ENCODE measurements around the gene F5.

The F5 gene

DNA sequence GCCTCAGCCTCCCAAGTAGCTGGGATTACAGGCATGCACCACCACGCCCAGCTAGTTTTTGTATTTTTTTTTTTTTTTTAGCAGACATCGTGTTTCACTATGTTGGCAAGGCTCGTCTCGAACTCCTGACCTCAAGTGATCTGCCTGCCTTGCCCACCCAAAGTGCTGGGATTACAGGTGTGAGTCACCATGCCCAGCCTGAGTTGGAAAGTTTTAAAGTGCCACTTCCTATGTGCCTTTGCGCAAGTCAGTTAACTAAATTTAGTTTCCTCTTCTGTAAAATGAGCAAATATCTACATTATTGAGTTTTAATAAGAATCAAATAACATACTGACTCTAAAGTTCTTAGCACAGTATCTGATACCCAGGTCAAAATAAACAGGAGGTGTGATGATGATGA lies 112.9 kb downstream of the F5 start:
- peak; percentile 22 for DNase-seq

DNA sequence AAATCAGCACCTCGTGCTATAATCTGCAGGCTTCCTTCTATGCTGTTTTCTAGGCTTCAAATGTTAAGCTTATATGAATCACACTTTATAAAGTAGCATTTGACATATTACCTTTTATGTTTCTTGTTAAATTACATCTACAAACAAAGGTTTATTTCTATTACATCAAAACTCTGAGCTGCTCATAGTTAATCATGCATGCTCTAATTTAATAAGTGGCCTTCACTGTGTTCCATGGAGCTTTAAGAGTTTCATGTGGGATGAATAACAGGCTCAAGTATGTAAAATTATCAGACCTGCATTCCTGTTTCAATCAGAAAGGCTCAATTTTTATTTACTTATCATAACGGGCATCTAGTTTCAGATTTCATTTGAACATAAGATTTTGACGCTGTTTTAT lies 113.5 kb downstream of the F5 start:
- no peak for DNase-seq

- no peak for DNase-seq
Observed at GRCh38 chr1:169468982-169469381, 117.3 kb downstream of the F5 start.

GRCh38 chr1:169466259-169467230 lies 119.7 kb downstream of the F5 start:
- DNase-seq: peak; percentile 40

GRCh38 chr1:169465281-169465680 lies 121.0 kb downstream of the F5 start:
- DNase-seq: no peak
